Neural progenitor cell (in vitro differentiated cells): ENCODE data around the gene CCT4. TPM values are rescaled to one million over a fixed set of nuclear protein-coding genes. Genes with fewer than 3 reads are reported as not detected.
"Not testable (repeated sequence)": the region's sequence is repeated elsewhere in the genome, so short reads cannot be mapped to it uniquely, and the experiment has no call there.

Experiments
- DNase-seq: peaks from one replicate; pipeline ENCODE4 v3.0.0-alpha.2; 2016; ENCODE audit warnings: low spot score
- H2AFZ ChIP-seq: fragments of 200-600 bp; sonication (generic); replicated peaks from 2 replicates; pipeline ENCODE4 v1.6.1; 2016; ENCODE audit warnings: antibody characterized with exemption
- H3F3A ChIP-seq: fragments of 200-600 bp; sonication (generic); 2 replicates; pipeline ENCODE4 v1.6.1; 2016; ENCODE audit warnings: antibody characterized with exemption, low read depth
- H3K27ac ChIP-seq: fragments of 200-600 bp; sonication (generic); 2 replicates; pipeline ENCODE4 v1.5.1; 2016; ENCODE audit warnings: mild to moderate bottlenecking
- H3K27me3 ChIP-seq: fragments of 200-600 bp; sonication (generic); 2 replicates; pipeline ENCODE4 v1.6.1; 2016; ENCODE audit warnings: mild to moderate bottlenecking, moderate library complexity
- H3K36me3 ChIP-seq: fragments of 200-600 bp; sonication (generic); 2 replicates; pipeline ENCODE4 v1.5.1; 2016
- H3K4me1 ChIP-seq: fragments of 200-600 bp; sonication (generic); 2 replicates; pipeline ENCODE4 v1.6.1; 2016; ENCODE audit warnings: mixed run types
- H3K4me2 ChIP-seq: fragments of 200-600 bp; sonication (generic); 2 replicates; pipeline ENCODE4 v1.6.1; 2016
- H3K4me3 ChIP-seq: fragments of 200-600 bp; sonication (generic); 2 replicates; pipeline ENCODE4 v1.5.1; 2016
- H3K79me2 ChIP-seq: fragments of 200-600 bp; sonication (generic); 2 replicates; pipeline ENCODE4 v1.6.1; 2016; ENCODE audit warnings: low read depth
- H3K9ac ChIP-seq: fragments of 200-600 bp; sonication (generic); 2 replicates; pipeline ENCODE4 v1.6.1; 2016
- H3K9me3 ChIP-seq: fragments of 200-600 bp; sonication (generic); 2 replicates; pipeline ENCODE4 v1.5.1; 2016; ENCODE audit warnings: low read depth
- H4K20me1 ChIP-seq: fragments of 200-600 bp; sonication (generic); 2 replicates; pipeline ENCODE4 v1.6.1; 2016; ENCODE audit warnings: low read depth
- H3K27ac Mint-ChIP-seq: 3 replicates; pipeline ENCODE4 v1.8.0; 2021; ENCODE audit warnings: mixed read lengths
- H3K27me3 Mint-ChIP-seq: 2 replicates; pipeline ENCODE4 v1.8.0; 2022; ENCODE audit warnings: low read depth, mild to moderate bottlenecking, inconsistent platforms, moderate library complexity, mixed read lengths; ENCODE audit not compliant: insufficient read depth
- H3K36me3 Mint-ChIP-seq: 3 replicates; pipeline ENCODE4 v1.8.0; 2021; ENCODE audit warnings: mixed read lengths
- H3K4me1 Mint-ChIP-seq: 3 replicates; pipeline ENCODE4 v1.8.0; 2021; ENCODE audit warnings: mixed read lengths
- H3K4me3 Mint-ChIP-seq: 3 replicates; pipeline ENCODE4 v1.8.0; 2021; ENCODE audit warnings: mild to moderate bottlenecking, moderate library complexity, mixed read lengths
- H3K9me3 Mint-ChIP-seq: 3 replicates; pipeline ENCODE4 v1.8.0; 2020; ENCODE audit warnings: mixed read lengths
- EZH2 ChIP-seq: fragments of 200-600 bp; sonication (generic); IDR thresholded peaks from 2 replicates; pipeline ENCODE4 v1.6.1; 2017; ENCODE audit warnings: antibody characterized with exemption, mild to moderate bottlenecking, moderate library complexity
- EZH2phosphoT487 ChIP-seq: fragments of 200-600 bp; sonication (generic); IDR thresholded peaks from 2 replicates; pipeline ENCODE4 v1.6.1; 2017; ENCODE audit warnings: antibody characterized with exemption
- total RNA-seq: library from RNA; depleted of rRNA; stranded (reverse); fragments of >200 nt; gene quantifications from 2 replicates; pipeline ENCODE4 v1.2.3, GENCODE V29; 2015; ENCODE audit warnings: low replicate concordance
- TF ChIP-seq, protein P1 (sequence below): fragments of 200-600 bp; sonication (generic); IDR thresholded peaks from 2 replicates; pipeline ENCODE4 v1.5.1; 2017; ENCODE audit warnings: antibody characterized with exemption, mild to moderate bottlenecking

The CCT4 gene
- total RNA-seq, 1 donor from 2014 or later = 381 TPM

- peaks cover 25% of the 10 kb centered on the region for H3F3A ChIP-seq
- Mint-ChIP-seq H3K4me3 (no peak overlapping the region), H3K27ac (no peak overlapping the region), H3K27me3 (peaks cover 2% of the 10 kb centered on the region), H3K9me3 (no peaks in the 10 kb centered on the region), H3K4me1 (no peaks in the 10 kb centered on the region), H3K36me3 (peaks cover 32% of the 10 kb centered on the region)
- no peak overlapping the region for H3K4me3 ChIP-seq
- no peak overlapping the region for H2AFZ ChIP-seq
- peaks cover 67% of the 10 kb centered on the region for H3K36me3 ChIP-seq
- no peaks in the 10 kb centered on the region for H3K27me3 ChIP-seq
- TF ChIP-seq, protein P1, sequence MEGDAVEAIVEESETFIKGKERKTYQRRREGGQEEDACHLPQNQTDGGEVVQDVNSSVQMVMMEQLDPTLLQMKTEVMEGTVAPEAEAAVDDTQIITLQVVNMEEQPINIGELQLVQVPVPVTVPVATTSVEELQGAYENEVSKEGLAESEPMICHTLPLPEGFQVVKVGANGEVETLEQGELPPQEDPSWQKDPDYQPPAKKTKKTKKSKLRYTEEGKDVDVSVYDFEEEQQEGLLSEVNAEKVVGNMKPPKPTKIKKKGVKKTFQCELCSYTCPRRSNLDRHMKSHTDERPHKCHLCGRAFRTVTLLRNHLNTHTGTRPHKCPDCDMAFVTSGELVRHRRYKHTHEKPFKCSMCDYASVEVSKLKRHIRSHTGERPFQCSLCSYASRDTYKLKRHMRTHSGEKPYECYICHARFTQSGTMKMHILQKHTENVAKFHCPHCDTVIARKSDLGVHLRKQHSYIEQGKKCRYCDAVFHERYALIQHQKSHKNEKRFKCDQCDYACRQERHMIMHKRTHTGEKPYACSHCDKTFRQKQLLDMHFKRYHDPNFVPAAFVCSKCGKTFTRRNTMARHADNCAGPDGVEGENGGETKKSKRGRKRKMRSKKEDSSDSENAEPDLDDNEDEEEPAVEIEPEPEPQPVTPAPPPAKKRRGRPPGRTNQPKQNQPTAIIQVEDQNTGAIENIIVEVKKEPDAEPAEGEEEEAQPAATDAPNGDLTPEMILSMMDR = no peak
- TF ChIP-seq EZH2phosphoT487 = no peak
- no peak for TF ChIP-seq EZH2
- H4K20me1 ChIP-seq = peaks cover 14% of the 10 kb centered on the region
- no peak overlapping the region for H3K4me2 ChIP-seq
- H3K9me3 ChIP-seq = no peaks in the 10 kb centered on the region
- DNase-seq = no peak
- peaks cover 60% of the 10 kb centered on the region for H3K79me2 ChIP-seq
- no peaks in the 10 kb centered on the region for H3K4me1 ChIP-seq
- no peak overlapping the region for H3K9ac ChIP-seq
- H3K27ac ChIP-seq = no peak overlapping the region
Observed at GRCh38 chr2:61878761-61879160, 9.7 kb downstream of the CCT4 start.

- no peak overlapping the region for H3K9ac ChIP-seq
- no peak for TF ChIP-seq EZH2
- TF ChIP-seq, protein P1 = no peak
- TF ChIP-seq EZH2phosphoT487 = no peak
- Mint-ChIP-seq H3K27me3 (peaks cover 2% of the 10 kb centered on the region), H3K9me3 (no peaks in the 10 kb centered on the region), H3K4me3 (no peak overlapping the region), H3K4me1 (no peaks in the 10 kb centered on the region), H3K36me3 (peaks cover 32% of the 10 kb centered on the region), H3K27ac (no peak overlapping the region)
- peaks cover 67% of the 10 kb centered on the region for H3K36me3 ChIP-seq
- DNase-seq = no peak
- no peaks in the 10 kb centered on the region for H3K9me3 ChIP-seq
- peaks cover 14% of the 10 kb centered on the region for H4K20me1 ChIP-seq
- no peaks in the 10 kb centered on the region for H3K4me1 ChIP-seq
- H3K27me3 ChIP-seq = no peaks in the 10 kb centered on the region
- peaks cover 49% of the 10 kb centered on the region for H3K79me2 ChIP-seq
- no peak overlapping the region for H3K4me2 ChIP-seq
- H3K27ac ChIP-seq = no peak overlapping the region
- no peak overlapping the region for H3K4me3 ChIP-seq
- peaks cover 22% of the 10 kb centered on the region for H3F3A ChIP-seq
- H2AFZ ChIP-seq = no peak overlapping the region
Observed at GRCh38 chr2:61877571-61878245, 10.7 kb downstream of the CCT4 start.

DNA sequence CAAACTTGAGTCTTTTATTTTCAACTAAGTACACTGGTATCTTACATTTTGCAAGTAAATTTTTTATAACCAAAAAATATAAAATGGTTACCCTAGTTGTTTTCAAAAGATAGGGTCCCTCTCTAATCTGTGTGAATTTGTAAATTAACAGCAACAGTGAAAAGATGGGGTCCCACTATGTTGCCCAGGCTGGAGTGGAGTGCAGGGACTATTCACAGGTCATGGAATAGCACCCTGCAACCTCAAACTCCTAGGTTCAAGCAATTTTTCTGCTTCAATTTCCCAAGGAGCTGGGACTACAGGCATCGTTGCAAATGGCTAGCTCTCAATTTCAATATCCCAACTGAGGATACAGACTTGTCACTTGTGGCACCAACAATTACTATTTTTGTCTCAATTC lies 12.1 kb downstream of the CCT4 start:
- Mint-ChIP-seq H3K4me3 (no peak overlapping the region), H3K9me3 (no peaks in the 10 kb centered on the region), H3K36me3 (peaks cover 38% of the 10 kb centered on the region), H3K27ac (no peak overlapping the region), H3K4me1 (no peaks in the 10 kb centered on the region), H3K27me3 (peaks cover 2% of the 10 kb centered on the region)
- H3F3A ChIP-seq = peaks cover 34% of the 10 kb centered on the region
- H3K79me2 ChIP-seq = peaks cover 42% of the 10 kb centered on the region
- no peak overlapping the region for H3K27ac ChIP-seq
- no peaks in the 10 kb centered on the region for H3K4me1 ChIP-seq
- no peak for TF ChIP-seq EZH2
- no peak for TF ChIP-seq EZH2phosphoT487
- TF ChIP-seq, protein P1 = no peak
- H3K9me3 ChIP-seq = no peaks in the 10 kb centered on the region
- H3K36me3 ChIP-seq = peaks cover 68% of the 10 kb centered on the region
- no peak overlapping the region for H3K4me3 ChIP-seq
- no peak overlapping the region for H3K4me2 ChIP-seq
- H4K20me1 ChIP-seq = peaks cover 19% of the 10 kb centered on the region
- H3K27me3 ChIP-seq = no peaks in the 10 kb centered on the region
- H3K9ac ChIP-seq = no peak overlapping the region
- no peak overlapping the region for H2AFZ ChIP-seq
- no peak for DNase-seq

- H3K27ac ChIP-seq, H3K27me3 ChIP-seq, H2AFZ ChIP-seq, H4K20me1 ChIP-seq, H3K27ac Mint-ChIP-seq, H3K4me1 ChIP-seq, DNase-seq, H3K4me2 ChIP-seq, H3K27me3 Mint-ChIP-seq, H3K9ac ChIP-seq, H3K79me2 ChIP-seq, H3K4me3 ChIP-seq, H3K4me1 Mint-ChIP-seq, H3K4me3 Mint-ChIP-seq, H3K9me3 ChIP-seq: not testable (repeated sequence)
- peaks cover 24% of the 10 kb centered on the region for H3K36me3 ChIP-seq
- Mint-ChIP-seq H3K36me3 (peaks cover 59% of the 10 kb centered on the region), H3K9me3 (peaks cover 10% of the 10 kb centered on the region)
- H3F3A ChIP-seq = peaks cover 37% of the 10 kb centered on the region
Observed at GRCh38 chr2:61866482-61867089, 21.9 kb downstream of the CCT4 start.
